ENCODE data around the gene RBM23. TPM values are rescaled to one million over a fixed set of nuclear protein-coding genes. Genes with fewer than 3 reads are reported as not detected.

RBM23 gene
- polyA plus RNA-seq, 1 donor from 2014 or later, result 83.7 TPM

- Histone ChIP-seq H3K9ac (ENCODE audit: low read length) (no peak overlapping the region), H3F3A (ENCODE audit: insufficient read depth, low read length, poor library complexity, severe bottlenecking) (no peaks in the 10 kb centered on the region), H3K9me3 (ENCODE audit: low read length) (no peaks in the 10 kb centered on the region), H4K20me1 (ENCODE audit: insufficient read depth) (no peaks in the 10 kb centered on the region), H3K4me3 (ENCODE audit: low read length) (no peak overlapping the region), H3K27ac (ENCODE audit: low read length) (no peak overlapping the region), H3K27me3 (ENCODE audit: insufficient read depth, low read depth, low read length) (peaks cover 16% of the 10 kb centered on the region), H3K79me2 (replicated peaks; ENCODE audit: insufficient read depth, low read length) (no peaks in the 10 kb centered on the region), H2AFZ (ENCODE audit: low read depth, low read length) (no peak overlapping the region), H3K36me3 (ENCODE audit: insufficient read depth, low read length) (no peaks in the 10 kb centered on the region), H3K9me2 (ENCODE audit: insufficient read depth, low read length) (no peaks in the 10 kb centered on the region), H3K4me2 (ENCODE audit: low read length) (no peak overlapping the region)
- TF ChIP-seq MXI1 (conservative IDR thresholded peaks at IDR 0.05; ENCODE audit: poor library complexity, severe bottlenecking) (no peak), CTCF (IDR thresholded peaks at IDR 0.05; ENCODE audit: poor library complexity, severe bottlenecking) (no peak), SMC3 (conservative IDR thresholded peaks at IDR 0.05; ENCODE audit: poor library complexity) (no peak), RAD21 (conservative IDR thresholded peaks at IDR 0.05) (no peak), POLR2AphosphoS5 (IDR thresholded peaks at IDR 0.05) (no peak), TAF1 (IDR thresholded peaks at IDR 0.05; ENCODE audit: low read depth) (no peak), REST (IDR thresholded peaks at IDR 0.05; ENCODE audit: borderline replicate concordance) (no peak), EP300 (conservative IDR thresholded peaks at IDR 0.05; ENCODE audit: poor library complexity, severe bottlenecking) (no peak), EZH2 (IDR thresholded peaks at IDR 0.05; ENCODE audit: borderline replicate concordance, insufficient read depth, low read length, poor library complexity, severe bottlenecking) (no peak)
Measured at GRCh38 chr14:22875003-22875747, 43.8 kb downstream of the RBM23 start.

- Histone ChIP-seq H3K9ac (ENCODE audit: low read length) (no peak overlapping the region), H3K27me3 (ENCODE audit: insufficient read depth, low read depth, low read length) (peaks cover 16% of the 10 kb centered on the region), H3K79me2 (replicated peaks; ENCODE audit: insufficient read depth, low read length) (no peaks in the 10 kb centered on the region), H3K36me3 (ENCODE audit: insufficient read depth, low read length) (no peaks in the 10 kb centered on the region), H3K4me2 (ENCODE audit: low read length) (no peak overlapping the region), H3K9me2 (ENCODE audit: insufficient read depth, low read length) (no peaks in the 10 kb centered on the region), H3K4me3 (ENCODE audit: low read length) (no peak overlapping the region), H2AFZ (ENCODE audit: low read depth, low read length) (no peak overlapping the region), H3K27ac (ENCODE audit: low read length) (no peak overlapping the region), H4K20me1 (ENCODE audit: insufficient read depth) (no peaks in the 10 kb centered on the region), H3K9me3 (ENCODE audit: low read length) (no peaks in the 10 kb centered on the region), H3F3A (ENCODE audit: insufficient read depth, low read length, poor library complexity, severe bottlenecking) (no peaks in the 10 kb centered on the region)
- TF ChIP-seq REST (IDR thresholded peaks at IDR 0.05; ENCODE audit: borderline replicate concordance) (no peak), POLR2AphosphoS5 (IDR thresholded peaks at IDR 0.05) (no peak), CTCF (IDR thresholded peaks at IDR 0.05; ENCODE audit: poor library complexity, severe bottlenecking) (peak; percentile 0), EZH2 (IDR thresholded peaks at IDR 0.05; ENCODE audit: borderline replicate concordance, insufficient read depth, low read length, poor library complexity, severe bottlenecking) (no peak)
Measured at GRCh38 chr14:22872833-22873520, 46.0 kb downstream of the RBM23 start.
